Gastrocnemius medialis (tissue), 4 donors: ENCODE results near the gene HPN. TPM values are rescaled to one million over a fixed set of nuclear protein-coding genes. Genes with fewer than 3 reads are reported as not detected.

ENCODE experiments used
- ATAC-seq, 2 donors: fragments of 150-250 bp; one replicate each; pipeline ENCODE4 v1.9.1; 2016
- DNase-seq, 2 donors: peaks; one replicate each; pipeline ENCODE4 v3.0.0-alpha.2; 2019
- H3K27ac ChIP-seq, 4 donors: fragments of 200-600 bp; sonication (generic); 1 replicate in 1 of 4; 2 replicates in 3 of 4; pipeline ENCODE4 v1.5.1; 2016 to 2018; ENCODE audit warnings: mild to moderate bottlenecking in 2 of 4, moderate library complexity in 1 of 4
- H3K27me3 ChIP-seq, 3 donors: fragments of 200-600 bp; sonication (generic) in 2 of 3; 1 replicate in 1 of 3; 2 replicates in 2 of 3; pipeline versions ENCODE4 v1.5.1 to v1.6.0; 2016 to 2019; ENCODE audit warnings: mild to moderate bottlenecking in 1 of 3, moderate library complexity in 1 of 3
- H3K36me3 ChIP-seq, 2 donors: fragments of 200-600 bp; sonication (generic) in 1 of 2; one replicate each; pipeline ENCODE4 v1.5.1; 2017 to 2018
- H3K4me1 ChIP-seq, 2 donors: fragments of 200-600 bp; sonication (generic) in 1 of 2; one replicate each; pipeline ENCODE4 v1.5.1; 2016 to 2017; ENCODE audit warnings: mild to moderate bottlenecking in 2 of 2
- H3K4me3 ChIP-seq, 4 donors: fragments of 200-600 bp; sonication (generic) in 3 of 4; 1 replicate in 1 of 4; 2 replicates in 3 of 4; pipeline ENCODE4 v1.5.1; 2016 to 2019; ENCODE audit warnings: mild to moderate bottlenecking in 2 of 4
- H3K9me3 ChIP-seq, 3 donors: fragments of 200-600 bp; sonication (generic) in 2 of 3; 1 replicate in 1 of 3; 2 replicates in 2 of 3; pipeline ENCODE4 v1.5.1; 2016 to 2019
- POLR2A ChIP-seq, 2 donors: fragments of 450-650 bp; IDR thresholded peaks; one replicate each; pipeline ENCODE4 v1.6.1; 2017; ENCODE audit warnings: antibody characterized with exemption in 2 of 2, mild to moderate bottlenecking in 2 of 2, moderate library complexity in 2 of 2
- in situ Hi-C, 4 donors: fragments of 200-750 bp; cut with MboI; loops; one replicate each; pipeline versions ENCODE4 v1.15.0 to v1.8.0; 2017; ENCODE audit warnings: low sequenced_read_pairs in 4 of 4
- intact Hi-C: fragments of 100-400 bp; cut with DNase I; formaldehyde crosslinking; loops from one replicate; pipeline ENCODE4 v1.15.1; 2023; ENCODE audit warnings: low total_unique reads
- total RNA-seq, 4 donors: library from RNA; depleted of rRNA; stranded (reverse); fragments of >200 nt; gene quantifications; one replicate each; pipeline versions ENCODE4 v1.1.0 to v1.2.3, GENCODE V29; 2016
- TF ChIP-seq, protein P1 (sequence below), 5 experiments: fragments of 450-650 bp in 3 of 5; fragments of 200-600 bp in 2 of 5; sonication (generic) in 2 of 5; IDR thresholded peaks in 4 of 5; conservative IDR thresholded peaks in 1 of 5; 1 replicate in 4 of 5; 2 replicates in 1 of 5; pipeline ENCODE4 v1.5.1; 2016 to 2019; ENCODE audit warnings: antibody characterized with exemption in 5 of 5, mild to moderate bottlenecking in 3 of 5, moderate library complexity in 3 of 5

Gene HPN
- total RNA-seq, 4 donors from 2014 or later, result 9.1 to 24.0 (median 17.1) TPM

DNA sequence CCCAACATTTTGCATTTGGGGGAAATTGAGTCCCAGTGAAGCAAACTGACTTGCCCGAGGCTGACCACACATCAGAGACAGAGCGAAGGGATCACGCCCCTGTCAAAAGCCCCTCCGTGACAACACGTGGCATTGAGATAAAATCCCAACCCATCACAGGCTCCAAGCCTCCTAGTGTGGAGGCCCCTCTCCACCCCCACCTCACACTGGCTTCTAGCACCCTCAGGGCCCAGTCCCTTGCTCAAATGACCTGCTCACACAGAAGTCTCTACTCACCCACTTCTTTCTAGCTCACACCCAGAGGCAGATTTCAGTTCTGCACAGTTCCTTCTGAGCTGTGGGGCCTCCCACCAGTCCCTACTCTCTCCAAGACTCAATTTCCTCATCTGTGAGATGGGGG lies 10.3 kb downstream of the HPN start:
- Histone ChIP-seq H3K4me1 (peaks cover 53 to 61% of the 10 kb centered on the region in 2 donors), H3K36me3 (no peaks in the 10 kb centered on the region), H3K4me3 (no peak overlapping the region), H3K27me3 (no peaks in the 10 kb centered on the region), H3K27ac (peak overlapping the region; percentile 97 to 98 (median 98)), H3K9me3 (no peaks in the 10 kb centered on the region)
- TF ChIP-seq POLR2A (IDR thresholded peaks at IDR 0.05), result no peak
- TF ChIP-seq, protein P1, sequence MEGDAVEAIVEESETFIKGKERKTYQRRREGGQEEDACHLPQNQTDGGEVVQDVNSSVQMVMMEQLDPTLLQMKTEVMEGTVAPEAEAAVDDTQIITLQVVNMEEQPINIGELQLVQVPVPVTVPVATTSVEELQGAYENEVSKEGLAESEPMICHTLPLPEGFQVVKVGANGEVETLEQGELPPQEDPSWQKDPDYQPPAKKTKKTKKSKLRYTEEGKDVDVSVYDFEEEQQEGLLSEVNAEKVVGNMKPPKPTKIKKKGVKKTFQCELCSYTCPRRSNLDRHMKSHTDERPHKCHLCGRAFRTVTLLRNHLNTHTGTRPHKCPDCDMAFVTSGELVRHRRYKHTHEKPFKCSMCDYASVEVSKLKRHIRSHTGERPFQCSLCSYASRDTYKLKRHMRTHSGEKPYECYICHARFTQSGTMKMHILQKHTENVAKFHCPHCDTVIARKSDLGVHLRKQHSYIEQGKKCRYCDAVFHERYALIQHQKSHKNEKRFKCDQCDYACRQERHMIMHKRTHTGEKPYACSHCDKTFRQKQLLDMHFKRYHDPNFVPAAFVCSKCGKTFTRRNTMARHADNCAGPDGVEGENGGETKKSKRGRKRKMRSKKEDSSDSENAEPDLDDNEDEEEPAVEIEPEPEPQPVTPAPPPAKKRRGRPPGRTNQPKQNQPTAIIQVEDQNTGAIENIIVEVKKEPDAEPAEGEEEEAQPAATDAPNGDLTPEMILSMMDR (IDR thresholded peaks at IDR 0.05 in 4 of 5, conservative IDR thresholded peaks at IDR 0.05 in 1 of 5), result no peak
- DNase-seq (no peak), ATAC-seq (no peak)
- in situ Hi-C loops, result no loop called here
- intact Hi-C loops, result no loop called here

DNA sequence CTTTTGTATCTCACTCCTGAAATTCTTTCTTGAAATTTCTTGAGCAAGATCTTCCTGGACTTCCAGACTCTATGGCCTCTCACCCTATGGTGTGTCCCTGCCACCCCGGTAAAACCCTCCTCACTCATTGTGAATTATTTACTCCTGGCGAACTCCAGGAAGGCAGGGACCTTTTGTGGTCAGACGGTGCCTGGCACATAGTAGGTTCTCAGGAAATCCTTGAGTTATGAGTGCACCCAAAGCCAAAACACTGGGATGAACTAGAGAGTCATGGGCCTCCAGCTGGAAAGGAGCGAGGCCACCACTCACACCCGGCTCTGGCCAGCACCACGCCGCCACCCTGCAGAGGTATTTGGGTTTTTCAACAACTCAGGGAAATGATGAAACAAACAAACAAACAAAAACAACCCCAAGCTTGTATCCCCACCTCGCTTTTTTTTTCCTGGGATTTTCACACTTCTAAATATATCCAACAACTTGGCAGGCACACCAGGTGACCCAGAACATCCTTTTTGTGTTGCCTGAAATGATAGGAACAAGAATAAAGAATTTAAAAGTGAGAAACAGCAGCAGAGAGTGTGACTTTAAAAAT lies 11.2 kb downstream of the HPN start:
- DNase-seq, result peak; percentile 70 to 77
- no peaks in the 10 kb centered on the region for H3K9me3 ChIP-seq
- no peak overlapping the region for H3K4me3 ChIP-seq
- no peaks in the 10 kb centered on the region for H3K36me3 ChIP-seq
- TF ChIP-seq POLR2A (IDR thresholded peaks at IDR 0.05), result no peak
- TF ChIP-seq, protein P1 (IDR thresholded peaks at IDR 0.05 in 4 of 5, conservative IDR thresholded peaks at IDR 0.05 in 1 of 5), result no peak
- H3K27me3 ChIP-seq, result no peaks in the 10 kb centered on the region
- ATAC-seq, result peak; percentile 53 to 67
- peaks cover 52 to 55% of the 10 kb centered on the region in 2 donors for H3K4me1 ChIP-seq
- in situ Hi-C loops, result no loop called here
- intact Hi-C loops, result no loop called here
- peak overlapping the region; percentile 97 to 98 (median 98) for H3K27ac ChIP-seq

DNA sequence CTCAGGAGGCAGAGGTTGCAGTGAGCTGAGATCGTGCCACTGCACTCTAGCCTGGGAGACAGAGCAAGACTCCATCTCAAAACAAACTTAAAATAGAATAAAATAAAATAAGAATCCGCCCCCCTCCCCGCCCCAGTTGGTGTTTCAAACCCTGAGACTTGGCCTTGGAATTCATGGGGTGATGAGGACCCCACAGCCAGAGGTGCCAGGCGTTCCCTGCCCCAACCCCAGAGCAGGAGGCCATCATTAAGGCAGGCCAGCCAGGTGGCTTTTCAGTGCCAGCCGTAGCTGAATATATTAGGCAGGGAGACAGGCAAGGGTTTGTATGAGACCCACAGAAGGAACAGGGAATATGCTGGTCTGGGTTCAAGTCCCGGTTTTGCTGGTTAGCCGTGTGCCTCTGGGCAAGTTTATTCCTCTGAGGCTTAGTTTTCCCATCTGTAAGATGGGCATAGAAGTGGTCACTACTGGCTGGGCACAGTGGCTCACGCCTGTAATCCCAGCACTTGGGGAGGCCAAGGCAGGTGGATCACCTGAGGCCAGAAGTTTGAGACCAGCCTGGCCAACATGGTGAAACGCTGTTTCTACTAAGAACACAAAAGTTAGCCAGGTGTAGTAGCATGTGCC lies 12.3 kb downstream of the HPN start:
- ATAC-seq, result no peak
- in situ Hi-C loops (no loop called here), intact Hi-C loops (no loop called here)
- Histone ChIP-seq H3K4me3 (no peak overlapping the region), H3K36me3 (no peaks in the 10 kb centered on the region), H3K27me3 (no peaks in the 10 kb centered on the region), H3K9me3 (no peaks in the 10 kb centered on the region), H3K4me1 (peaks cover 43 to 44% of the 10 kb centered on the region in 2 donors), H3K27ac (peak overlapping the region; percentile 97 to 98 (median 98))
- DNase-seq, result peak in 1 of 2 donors; percentile 12
- TF ChIP-seq POLR2A (IDR thresholded peaks at IDR 0.05), result no peak
- TF ChIP-seq, protein P1 (IDR thresholded peaks at IDR 0.05 in 4 of 5, conservative IDR thresholded peaks at IDR 0.05 in 1 of 5), result no peak

DNA sequence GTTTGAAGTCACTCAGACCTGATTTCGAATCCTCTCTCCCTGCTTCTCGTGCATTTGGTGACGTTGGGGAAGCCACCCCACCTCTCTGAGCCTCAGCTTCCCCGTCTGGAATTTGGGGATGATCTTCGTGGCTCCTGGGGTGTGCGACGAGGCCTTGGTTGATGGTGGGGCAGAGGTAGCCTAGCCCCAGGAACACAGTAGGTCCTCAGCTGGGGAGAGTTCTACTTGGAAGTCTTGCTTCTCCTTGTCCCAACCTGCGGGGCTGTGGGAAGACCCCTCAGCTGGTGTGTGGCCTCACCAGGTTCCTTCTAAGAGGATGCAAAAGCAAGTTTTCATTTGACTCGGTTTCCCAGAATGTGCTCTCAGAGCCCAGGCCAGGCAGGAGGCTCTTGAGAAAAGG lies 13.1 kb downstream of the HPN start:
- Histone ChIP-seq H3K9me3 (no peaks in the 10 kb centered on the region), H3K27me3 (no peaks in the 10 kb centered on the region), H3K27ac (peak overlapping the region; percentile 70 to 98 (median 97)), H3K4me1 (peaks cover 35 to 36% of the 10 kb centered on the region in 2 donors), H3K36me3 (no peaks in the 10 kb centered on the region), H3K4me3 (no peak overlapping the region)
- ATAC-seq (no peak), DNase-seq (no peak)
- no peak for TF ChIP-seq POLR2A (IDR thresholded peaks at IDR 0.05)
- TF ChIP-seq, protein P1 (IDR thresholded peaks at IDR 0.05 in 4 of 5, conservative IDR thresholded peaks at IDR 0.05 in 1 of 5), result no peak
- in situ Hi-C loops (no loop called here), intact Hi-C loops (no loop called here)
